ENCODE results near the gene TMIGD2. TPM values are rescaled to one million over a fixed set of nuclear protein-coding genes. Genes with fewer than 3 reads are reported as not detected.
"Not testable (repeated sequence)": the region's sequence is repeated elsewhere in the genome, so short reads cannot be mapped to it uniquely, and the experiment has no call there.

The TMIGD2 gene
- total RNA-seq, 1 experiment from 2014 or later: not detected

DNA sequence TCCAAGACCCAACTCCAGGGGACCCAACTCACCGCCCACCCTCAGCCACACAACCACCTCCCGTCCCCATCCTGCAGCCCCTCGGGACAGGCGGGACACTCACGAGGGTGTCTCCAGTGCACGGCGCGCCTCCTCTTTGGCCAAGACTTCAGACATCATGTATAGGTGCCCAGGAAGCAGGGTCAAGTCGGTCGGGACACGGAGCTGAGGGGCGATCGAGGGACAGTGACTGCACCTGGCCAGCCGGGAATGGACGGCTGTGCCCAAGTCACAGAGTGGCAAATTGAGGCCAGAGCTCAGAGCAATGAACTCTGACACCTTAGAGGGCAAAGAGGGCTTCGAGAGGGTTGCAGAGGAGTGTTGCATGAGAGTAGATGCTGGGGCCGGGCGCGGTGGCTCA lies 27.7 kb upstream of the TMIGD2 start:
- Histone ChIP-seq H3K9me3 (ENCODE audit: control insufficient read depth, insufficient read depth, low read depth, low read length) (no peaks in the 10 kb centered on the region), H3K4me1 (ENCODE audit: control insufficient read depth, insufficient read depth, low read length) (no peaks in the 10 kb centered on the region), H3K36me3 (ENCODE audit: control insufficient read depth, insufficient read depth, low read length) (no peaks in the 10 kb centered on the region), H3K4me3 (ENCODE audit: low read depth in 2 of 2, low read length in 2 of 2) (no peak overlapping the region), H3K27ac (ENCODE audit: low read length) (no peak overlapping the region), H3K27me3 (ENCODE audit: control insufficient read depth, insufficient read depth, low read length) (no peaks in the 10 kb centered on the region)
- ChIA-PET POLR2A (no interaction called here), CTCF (no interaction called here)
- no TSS peak for BruUV-seq (replicated peaks)
- ATAC-seq (no peak), DNase-seq (ENCODE audit: low read depth, low spot score) (no peak)
- TF ChIP-seq, protein P1, sequence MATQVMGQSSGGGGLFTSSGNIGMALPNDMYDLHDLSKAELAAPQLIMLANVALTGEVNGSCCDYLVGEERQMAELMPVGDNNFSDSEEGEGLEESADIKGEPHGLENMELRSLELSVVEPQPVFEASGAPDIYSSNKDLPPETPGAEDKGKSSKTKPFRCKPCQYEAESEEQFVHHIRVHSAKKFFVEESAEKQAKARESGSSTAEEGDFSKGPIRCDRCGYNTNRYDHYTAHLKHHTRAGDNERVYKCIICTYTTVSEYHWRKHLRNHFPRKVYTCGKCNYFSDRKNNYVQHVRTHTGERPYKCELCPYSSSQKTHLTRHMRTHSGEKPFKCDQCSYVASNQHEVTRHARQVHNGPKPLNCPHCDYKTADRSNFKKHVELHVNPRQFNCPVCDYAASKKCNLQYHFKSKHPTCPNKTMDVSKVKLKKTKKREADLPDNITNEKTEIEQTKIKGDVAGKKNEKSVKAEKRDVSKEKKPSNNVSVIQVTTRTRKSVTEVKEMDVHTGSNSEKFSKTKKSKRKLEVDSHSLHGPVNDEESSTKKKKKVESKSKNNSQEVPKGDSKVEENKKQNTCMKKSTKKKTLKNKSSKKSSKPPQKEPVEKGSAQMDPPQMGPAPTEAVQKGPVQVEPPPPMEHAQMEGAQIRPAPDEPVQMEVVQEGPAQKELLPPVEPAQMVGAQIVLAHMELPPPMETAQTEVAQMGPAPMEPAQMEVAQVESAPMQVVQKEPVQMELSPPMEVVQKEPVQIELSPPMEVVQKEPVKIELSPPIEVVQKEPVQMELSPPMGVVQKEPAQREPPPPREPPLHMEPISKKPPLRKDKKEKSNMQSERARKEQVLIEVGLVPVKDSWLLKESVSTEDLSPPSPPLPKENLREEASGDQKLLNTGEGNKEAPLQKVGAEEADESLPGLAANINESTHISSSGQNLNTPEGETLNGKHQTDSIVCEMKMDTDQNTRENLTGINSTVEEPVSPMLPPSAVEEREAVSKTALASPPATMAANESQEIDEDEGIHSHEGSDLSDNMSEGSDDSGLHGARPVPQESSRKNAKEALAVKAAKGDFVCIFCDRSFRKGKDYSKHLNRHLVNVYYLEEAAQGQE (IDR thresholded peaks at IDR 0.05; ENCODE audit: insufficient read depth in 1 of 2, low read depth in 2 of 2, low read length in 1 of 2): no peak
- TF ChIP-seq TCF7L2 (IDR thresholded peaks at IDR 0.05; ENCODE audit: low read depth, low read length) (no peak), SIN3A (IDR thresholded peaks at IDR 0.05; ENCODE audit: borderline replicate concordance, insufficient read depth, low read depth, low read length) (no peak), POLR2AphosphoS5 (IDR thresholded peaks at IDR 0.05; ENCODE audit: low read depth, low read length) (no peak)
- TF ChIP-seq, protein P2, sequence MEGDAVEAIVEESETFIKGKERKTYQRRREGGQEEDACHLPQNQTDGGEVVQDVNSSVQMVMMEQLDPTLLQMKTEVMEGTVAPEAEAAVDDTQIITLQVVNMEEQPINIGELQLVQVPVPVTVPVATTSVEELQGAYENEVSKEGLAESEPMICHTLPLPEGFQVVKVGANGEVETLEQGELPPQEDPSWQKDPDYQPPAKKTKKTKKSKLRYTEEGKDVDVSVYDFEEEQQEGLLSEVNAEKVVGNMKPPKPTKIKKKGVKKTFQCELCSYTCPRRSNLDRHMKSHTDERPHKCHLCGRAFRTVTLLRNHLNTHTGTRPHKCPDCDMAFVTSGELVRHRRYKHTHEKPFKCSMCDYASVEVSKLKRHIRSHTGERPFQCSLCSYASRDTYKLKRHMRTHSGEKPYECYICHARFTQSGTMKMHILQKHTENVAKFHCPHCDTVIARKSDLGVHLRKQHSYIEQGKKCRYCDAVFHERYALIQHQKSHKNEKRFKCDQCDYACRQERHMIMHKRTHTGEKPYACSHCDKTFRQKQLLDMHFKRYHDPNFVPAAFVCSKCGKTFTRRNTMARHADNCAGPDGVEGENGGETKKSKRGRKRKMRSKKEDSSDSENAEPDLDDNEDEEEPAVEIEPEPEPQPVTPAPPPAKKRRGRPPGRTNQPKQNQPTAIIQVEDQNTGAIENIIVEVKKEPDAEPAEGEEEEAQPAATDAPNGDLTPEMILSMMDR (IDR thresholded peaks at IDR 0.05): no peak
- intact Hi-C loops (cut with micrococcal nuclease; ENCODE audit: unreplicated experiment): no loop called here
- in situ Hi-C loops (cut with HindIII; ENCODE audit: low pct_unique_long_range_greater_than_20kb, low sequenced_read_pairs): no loop called here

DNA sequence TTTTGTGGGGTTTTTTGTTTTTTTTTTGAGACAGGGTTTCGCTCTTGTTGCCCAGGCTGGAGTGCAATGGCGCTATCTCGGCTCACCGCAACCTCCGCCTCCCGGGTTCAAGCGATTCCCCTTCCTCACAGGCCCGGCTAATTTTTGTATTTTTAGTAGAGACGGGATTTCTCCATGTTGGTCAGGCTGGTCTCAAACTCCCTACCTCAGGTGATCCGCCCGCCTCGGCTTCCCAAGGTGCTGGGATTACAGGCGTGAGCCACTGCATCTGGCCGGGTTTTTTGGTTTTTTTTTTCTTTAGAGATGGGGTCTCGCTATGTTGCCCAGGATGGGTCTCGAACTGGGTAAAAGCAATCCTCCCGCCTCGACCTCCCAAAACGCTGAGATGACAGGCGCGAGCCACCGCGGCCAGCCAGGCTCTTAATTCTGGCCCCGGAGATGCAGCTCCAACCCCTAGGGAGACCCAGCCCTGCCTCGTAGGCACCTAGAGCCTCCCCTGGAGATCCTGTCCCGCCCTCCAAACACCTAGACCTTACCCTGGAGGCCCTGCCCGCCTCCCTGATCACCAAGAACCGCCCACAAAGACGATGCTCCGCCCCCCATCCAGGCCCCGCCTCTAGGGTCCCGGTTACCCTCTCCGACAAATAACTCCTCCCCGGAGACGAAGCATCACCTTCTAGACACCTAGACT lies 26.9 kb upstream of the TMIGD2 start:
- intact Hi-C loops (cut with micrococcal nuclease; ENCODE audit: unreplicated experiment); POLR2A ChIA-PET; CTCF ChIA-PET; DNase-seq (ENCODE audit: low read depth, low spot score); H3K27me3 ChIP-seq (ENCODE audit: control insufficient read depth, insufficient read depth, low read length); H3K27ac ChIP-seq (ENCODE audit: low read length); H3K36me3 ChIP-seq (ENCODE audit: control insufficient read depth, insufficient read depth, low read length); H3K9me3 ChIP-seq (ENCODE audit: control insufficient read depth, insufficient read depth, low read depth, low read length); BruUV-seq (replicated peaks); H3K4me1 ChIP-seq (ENCODE audit: control insufficient read depth, insufficient read depth, low read length); in situ Hi-C loops (cut with HindIII; ENCODE audit: low pct_unique_long_range_greater_than_20kb, low sequenced_read_pairs): not testable (repeated sequence)
- peak; percentile 28; the same call in 1 of the 2 replicates for ATAC-seq
- peak overlapping the region in 1 of 2 experiments; percentile 22; a peak in 1 of 4 replicates for H3K4me3 ChIP-seq (ENCODE audit: low read depth in 2 of 2, low read length in 2 of 2)

DNA sequence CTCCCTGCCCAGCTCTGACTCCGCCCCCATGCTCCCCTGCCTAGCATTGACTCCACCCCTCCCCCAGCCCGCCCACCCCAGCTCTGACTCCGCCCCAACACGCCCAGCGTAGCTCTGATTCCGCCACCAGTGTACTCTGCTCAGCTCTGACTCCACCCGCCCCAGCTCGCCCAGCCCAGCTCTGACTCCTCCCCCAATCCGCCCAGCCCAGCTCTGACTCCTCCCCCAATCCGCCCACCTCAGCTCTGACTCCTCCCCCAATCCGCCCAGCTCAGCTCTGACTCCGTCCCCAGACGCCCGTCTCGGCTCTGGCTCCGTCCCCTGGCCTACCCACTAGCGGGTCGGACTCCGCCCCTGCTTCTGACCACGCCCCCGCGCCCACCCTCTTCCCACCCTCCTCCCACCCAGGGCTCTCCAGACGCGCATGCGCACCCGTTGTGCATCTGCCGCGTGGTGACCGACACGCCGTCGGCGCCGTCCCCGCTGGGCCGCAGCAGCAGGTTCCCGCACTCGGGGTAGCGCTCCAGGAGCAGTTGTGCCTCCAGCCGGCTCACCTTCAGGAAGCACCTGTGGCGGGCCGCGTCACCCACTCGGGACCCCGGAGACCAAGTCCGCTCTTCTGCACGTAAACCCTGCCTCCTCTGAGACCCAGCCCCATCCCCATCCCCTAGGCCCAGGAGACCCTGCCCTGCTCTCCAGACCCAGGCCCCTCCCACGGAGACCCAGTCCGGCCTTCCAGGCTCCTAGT lies 26.2 kb upstream of the TMIGD2 start:
- intact Hi-C loops (cut with micrococcal nuclease; ENCODE audit: unreplicated experiment) (no loop called here), in situ Hi-C loops (cut with HindIII; ENCODE audit: low pct_unique_long_range_greater_than_20kb, low sequenced_read_pairs) (no loop called here)
- CTCF ChIA-PET: interaction anchor here (1.0 kb wide), 1 partner anchor 62 kb away, joined by 3 read pairs; no protein-coding TSS in a partner anchor
- Histone ChIP-seq H3K9me3 (ENCODE audit: control insufficient read depth, insufficient read depth, low read depth, low read length) (no peaks in the 10 kb centered on the region), H3K4me1 (ENCODE audit: control insufficient read depth, insufficient read depth, low read length) (no peaks in the 10 kb centered on the region), H3K27me3 (ENCODE audit: control insufficient read depth, insufficient read depth, low read length) (no peaks in the 10 kb centered on the region), H3K36me3 (ENCODE audit: control insufficient read depth, insufficient read depth, low read length) (no peaks in the 10 kb centered on the region), H3K4me3 (ENCODE audit: low read depth in 2 of 2, low read length in 2 of 2) (peak overlapping the region in 1 of 2 experiments; percentile 22; a peak in 1 of 4 replicates), H3K27ac (ENCODE audit: low read length) (no peak overlapping the region)
- ATAC-seq (peak; percentile 62), DNase-seq (ENCODE audit: low read depth, low spot score) (no peak)
- POLR2A ChIA-PET: no interaction called here
- BruUV-seq (replicated peaks): no TSS peak
- TF ChIP-seq, protein P2 (IDR thresholded peaks at IDR 0.05): no peak
- no peak for TF ChIP-seq POLR2AphosphoS5 (IDR thresholded peaks at IDR 0.05; ENCODE audit: low read depth, low read length)
- no peak for TF ChIP-seq SIN3A (IDR thresholded peaks at IDR 0.05; ENCODE audit: borderline replicate concordance, insufficient read depth, low read depth, low read length)
- TF ChIP-seq TCF7L2 (IDR thresholded peaks at IDR 0.05; ENCODE audit: low read depth, low read length): no peak
- TF ChIP-seq, protein P1 (IDR thresholded peaks at IDR 0.05; ENCODE audit: insufficient read depth in 1 of 2, low read depth in 2 of 2, low read length in 1 of 2): no peak
